Measurements from ENCODE around the gene GNB1L. TPM values are rescaled to one million over a fixed set of nuclear protein-coding genes. Genes with fewer than 3 reads are reported as not detected.
"Not testable (repeated sequence)": the region's sequence is repeated elsewhere in the genome, so short reads cannot be mapped to it uniquely, and the experiment has no call there.

Gene GNB1L
- total RNA-seq, 4 donors from 2014 or later = 1.8 to 5.1 (median 4.5) TPM

GRCh38 chr22:19840059-19840458, 14.6 kb downstream of the GNB1L start:
- intact Hi-C loops (cut with DNase I) = no loop called here
- WGBS, 2 donors = 69 to 73% methylated on average over 4 of the region's 4 CpGs
- DNase-seq = no peak

GRCh38 chr22:19837915-19838314, 16.8 kb downstream of the GNB1L start:
- intact Hi-C loops (cut with DNase I) = no loop called here
- no peak for TF ChIP-seq CTCF (IDR thresholded peaks at IDR 0.05)
- Histone ChIP-seq H3K27ac (no peak overlapping the region), H3K27me3 (no peaks in the 10 kb centered on the region), H3K4me1 (peaks cover 8 to 11% of the 10 kb centered on the region in 2 donors), H3K4me3 (replicated peaks in 1 of 3) (no peak overlapping the region), H3K9me3 (no peaks in the 10 kb centered on the region), H3K36me3 (no peaks in the 10 kb centered on the region)
- WGBS, 2 donors = 94 to 97% methylated on average over 6 of the region's 6 CpGs
- no peak for DNase-seq

More at GRCh38 chr22:19840059-19840458, 14.6 kb downstream of the GNB1L start:
- TF ChIP-seq CTCF (IDR thresholded peaks at IDR 0.05) = no peak
- TF ChIP-seq POLR2A (IDR thresholded peaks at IDR 0.05) = no peak
- no peaks in the 10 kb centered on the region for H3K9me3 ChIP-seq
- H3K4me1 ChIP-seq = peaks cover 8 to 27% of the 10 kb centered on the region in 2 donors
- no peaks in the 10 kb centered on the region for H3K36me3 ChIP-seq
- no peaks in the 10 kb centered on the region for H3K27me3 ChIP-seq
- H3K4me3 ChIP-seq (replicated peaks in 1 of 3) = no peak overlapping the region
- H3K27ac ChIP-seq = no peak overlapping the region

GRCh38 chr22:19836512-19836911, 18.2 kb downstream of the GNB1L start:
- H3K4me3 ChIP-seq (replicated peaks in 1 of 3) = no peak overlapping the region
- H3K27me3 ChIP-seq = no peaks in the 10 kb centered on the region
- peaks cover 1 to 3% of the 10 kb centered on the region in 2 donors for H3K4me1 ChIP-seq
- no peaks in the 10 kb centered on the region for H3K9me3 ChIP-seq
- H3K27ac ChIP-seq = no peak overlapping the region
- intact Hi-C loops (cut with DNase I) = no loop called here
- TF ChIP-seq POLR2A (IDR thresholded peaks at IDR 0.05) (no peak), CTCF (IDR thresholded peaks at IDR 0.05) (no peak)
- H3K36me3 ChIP-seq = no peaks in the 10 kb centered on the region
- no peak for DNase-seq

- H3K4me3 ChIP-seq (replicated peaks in 1 of 3) = no peak overlapping the region
- TF ChIP-seq POLR2A (IDR thresholded peaks at IDR 0.05) (no peak), CTCF (IDR thresholded peaks at IDR 0.05) (no peak)
- no peaks in the 10 kb centered on the region for H3K9me3 ChIP-seq
- H3K36me3 ChIP-seq = no peaks in the 10 kb centered on the region
- H3K27me3 ChIP-seq = no peaks in the 10 kb centered on the region
- H3K27ac ChIP-seq = no peak overlapping the region
- DNase-seq = no peak
- intact Hi-C loops (cut with DNase I) = no loop called here
- H3K4me1 ChIP-seq = no peaks in the 10 kb centered on the region
These were observed 20.1 kb downstream of the GNB1L start for GRCh38 chr22:19834599-19834998.

- H3K27ac ChIP-seq; H3K4me1 ChIP-seq; DNase-seq; intact Hi-C loops (cut with DNase I); H3K9me3 ChIP-seq; H3K4me3 ChIP-seq (replicated peaks in 1 of 3); H3K27me3 ChIP-seq; H3K36me3 ChIP-seq: not testable (repeated sequence)
- 90 to 93% methylated on average over 9 of the region's 9 CpGs for WGBS, 2 donors
These were observed 21.3 kb downstream of the GNB1L start for GRCh38 chr22:19833327-19833726.

- Histone ChIP-seq H3K4me1 (no peaks in the 10 kb centered on the region), H3K4me3 (replicated peaks in 1 of 3) (no peak overlapping the region), H3K27ac (no peak overlapping the region), H3K36me3 (no peaks in the 10 kb centered on the region), H3K9me3 (no peaks in the 10 kb centered on the region), H3K27me3 (no peaks in the 10 kb centered on the region)
- no peak for DNase-seq
- intact Hi-C loops (cut with DNase I) = no loop called here
- WGBS, 2 donors = 80 to 83% methylated on average over 7 of the region's 7 CpGs
- TF ChIP-seq CTCF (IDR thresholded peaks at IDR 0.05) (no peak), POLR2A (IDR thresholded peaks at IDR 0.05) (no peak)
These were observed 22.1 kb downstream of the GNB1L start for GRCh38 chr22:19832476-19833108.

GRCh38 chr22:19831979-19832378, 22.7 kb downstream of the GNB1L start:
- DNase-seq; intact Hi-C loops (cut with DNase I): not testable (repeated sequence)
- WGBS, 2 donors = 82 to 100% methylated on average over 3 of the region's 3 CpGs

More at GRCh38 chr22:19831979-19832378, 22.7 kb downstream of the GNB1L start:
- not testable (repeated sequence) for H3K4me1 ChIP-seq; H3K27me3 ChIP-seq; H3K9me3 ChIP-seq; H3K27ac ChIP-seq; H3K4me3 ChIP-seq (replicated peaks in 1 of 3); H3K36me3 ChIP-seq
